D721Med (cell line): ENCODE results near the gene CYP2W1.
"Not testable (repeated sequence)": the region's sequence is repeated elsewhere in the genome, so short reads cannot be mapped to it uniquely, and the experiment has no call there.

Experiments used
- DNase-seq: peaks from one replicate; pipeline ENCODE4 v3.0.0; 2011; ENCODE audit warnings: low spot score; ENCODE audit not compliant: insufficient read length
- FAIRE-seq: peaks from 2 replicates; lab custom pipeline; 2011; peaks lifted over from hg19 to GRCh38; lab: Jason Lieb, UNC
- CTCF ChIP-seq: IDR thresholded peaks from 2 replicates; pipeline ENCODE4 v1.5.1; 2012; ENCODE audit warnings: mild to moderate bottlenecking, control low read depth; ENCODE audit not compliant: insufficient read depth; ENCODE audit errors: missing control alignments

CYP2W1 gene

GRCh38 chr7:938546-939185 is 44.3 kb upstream of the CYP2W1 start:
- FAIRE-seq (no peak), DNase-seq (no peak)
- no peak for TF ChIP-seq CTCF

- no peak for DNase-seq
- TF ChIP-seq CTCF, result no peak
- FAIRE-seq, result no peak
Measured at GRCh38 chr7:939843-940242, 43.1 kb upstream of the CYP2W1 start.

GRCh38 chr7:940599-941408 is 42.2 kb upstream of the CYP2W1 start:
- FAIRE-seq (no peak), DNase-seq (no peak)
- TF ChIP-seq CTCF, result no peak

- not testable (repeated sequence) for FAIRE-seq, DNase-seq
Measured at GRCh38 chr7:943793-944192, 39.2 kb upstream of the CYP2W1 start.

- DNase-seq (no peak), FAIRE-seq (no peak)
- no peak for TF ChIP-seq CTCF
Measured at GRCh38 chr7:944744-945143, 38.2 kb upstream of the CYP2W1 start.

- no peak for TF ChIP-seq CTCF
- DNase-seq (no peak), FAIRE-seq (no peak)
Measured at GRCh38 chr7:945147-945555, 37.8 kb upstream of the CYP2W1 start.

GRCh38 chr7:945556-946255 is 37.3 kb upstream of the CYP2W1 start:
- TF ChIP-seq CTCF, result no peak
- no peak for DNase-seq
- no peak for FAIRE-seq
